K562 (cell line): ENCODE data around the gene ROM1. TPM values are rescaled to one million over a fixed set of nuclear protein-coding genes. Genes with fewer than 3 reads are reported as not detected.
A peak's percentile ranks its signal among the peaks of the same experiment; 100 is the strongest.

Experiments
- BRD4 ChIP-seq: fragments of 200-600 bp; sonication (generic); IDR thresholded peaks from 2 replicates; pipeline ENCODE4 v1.6.1; 2017; ENCODE audit warnings: inconsistent platforms
- DPF2 ChIP-seq: fragments of 450-650 bp; IDR thresholded peaks from 2 replicates; pipeline ENCODE4 v1.6.1; 2016
- E2F6 ChIP-seq, 2 experiments: IDR thresholded peaks; 2 replicates each; pipeline ENCODE4 v1.6.1; 2011; ENCODE audit warnings: borderline replicate concordance in 1 of 2, control low read depth in 1 of 2, low read depth in 1 of 2, low read length in 1 of 2, mild to moderate bottlenecking in 1 of 2, mixed read lengths in 1 of 2, moderate library complexity in 1 of 2; ENCODE audit not compliant: insufficient read depth in 1 of 2, insufficient read length in 1 of 2, poor library complexity in 1 of 2, severe bottlenecking in 1 of 2; ENCODE audit errors: extremely low read depth in 1 of 2
- E2F8 ChIP-seq: fragments of 450-650 bp; IDR thresholded peaks from 2 replicates; pipeline ENCODE4 v1.7.1; 2018; ENCODE audit warnings: mild to moderate bottlenecking, low read depth; ENCODE audit not compliant: partially characterized antibody
- JUND ChIP-seq, 2 experiments: IDR thresholded peaks; 2 replicates in 1 of 2; 3 replicates in 1 of 2; pipeline ENCODE4 v1.6.1; 2011; ENCODE audit warnings: borderline replicate concordance in 2 of 2, low read depth in 2 of 2, low read length in 2 of 2, improper control_type of control experiment in 1 of 2, missing biosample characterization in 1 of 2, missing genetic modification characterization in 1 of 2, missing genetic modification reagents in 1 of 2
- MYNN ChIP-seq, 2 experiments: sonication (generic); formaldehyde crosslinking in 1 of 2; IDR thresholded peaks; 2 replicates each; pipeline versions ENCODE4 v1.5.0 to v1.6.1; 2016 to 2020; ENCODE audit warnings: antibody characterized with exemption in 1 of 2, missing genetic modification reagents in 1 of 2
- POLR3A ChIP-seq: IDR thresholded peaks from 2 replicates; pipeline ENCODE4 v1.6.1; 2011; ENCODE audit warnings: borderline replicate concordance, mild to moderate bottlenecking, moderate library complexity; ENCODE audit not compliant: insufficient read length, insufficient read depth; ENCODE audit errors: extremely low read depth
- RB1 ChIP-seq: fragments of 450-650 bp; IDR thresholded peaks from 2 replicates; pipeline ENCODE4 v1.6.1; 2017; ENCODE audit warnings: low read depth, mild to moderate bottlenecking
- RCOR1 ChIP-seq, 2 experiments: IDR thresholded peaks; 2 replicates each; pipeline ENCODE4 v1.6.1; 2012; ENCODE audit warnings: low read depth in 2 of 2, low read length in 2 of 2, borderline replicate concordance in 1 of 2, improper control_type of control experiment in 1 of 2
- SIN3A ChIP-seq, 2 experiments: fragments of 150-350 bp in 1 of 2; IDR thresholded peaks; 2 replicates each; pipeline ENCODE4 v1.6.1; 2011 to 2016; ENCODE audit warnings: borderline replicate concordance in 2 of 2, low read depth in 2 of 2, low read length in 2 of 2, mild to moderate bottlenecking in 2 of 2, moderate library complexity in 2 of 2; ENCODE audit not compliant: control insufficient read depth in 1 of 2
- SIN3B ChIP-seq: fragments of 450-650 bp; IDR thresholded peaks from 2 replicates; pipeline ENCODE4 v1.6.1; 2017; ENCODE audit warnings: low read depth, mild to moderate bottlenecking, moderate library complexity
- SP1 ChIP-seq: sonication (generic); formaldehyde crosslinking; IDR thresholded peaks from 2 replicates; pipeline ENCODE4 v1.8.1; 2022; ENCODE audit warnings: mild to moderate bottlenecking, missing genetic modification reagents
- USF1 ChIP-seq: sonication (generic); formaldehyde crosslinking; IDR thresholded peaks from 2 replicates; pipeline ENCODE4 v1.9.0; 2022; ENCODE audit warnings: mild to moderate bottlenecking, missing genetic modification reagents
- VEZF1 ChIP-seq: fragments of 200-800 bp; sonication (Bioruptor generic); IDR thresholded peaks from 2 replicates; pipeline ENCODE4 v1.6.1; 2017; ENCODE audit warnings: missing genetic modification characterization, missing compliant biosample characterization
- YY1 ChIP-seq, 3 experiments: IDR thresholded peaks; 2 replicates each; pipeline ENCODE4 v1.6.1; 2011; ENCODE audit warnings: low read length in 2 of 3, mild to moderate bottlenecking in 2 of 3, moderate library complexity in 2 of 3, borderline replicate concordance in 1 of 3, control low read depth in 1 of 3, low read depth in 1 of 3; ENCODE audit not compliant: insufficient read depth in 3 of 3, insufficient replicate concordance in 2 of 3, control insufficient read depth in 1 of 3, insufficient read length in 1 of 3; ENCODE audit errors: extremely low read depth in 1 of 3
- ZBTB7A ChIP-seq: IDR thresholded peaks from 2 replicates; pipeline ENCODE4 v1.6.1; 2011; ENCODE audit warnings: low read depth, mild to moderate bottlenecking, low read length, moderate library complexity, borderline replicate concordance; ENCODE audit not compliant: control insufficient read depth
- ZNF253 ChIP-seq: fragments of 250-450 bp; sonication (Bioruptor Pico); conservative IDR thresholded peaks from 2 replicates; pipeline ENCODE4 v1.6.1; 2021; ENCODE audit warnings: mild to moderate bottlenecking
- polyA plus RNA-seq, 8 experiments: library from polyadenylated mRNA; depleted of rRNA in 4 of 8; stranded (reverse) in 5 of 8; unstranded in 3 of 8; fragments of >200 nt; fragmentation: Nextera tagmentation in 2 of 8; fragmentation: Illumina TruSeq in 1 of 8; extraction: Ambion mirVana in 2 of 8; extraction: Trizol in 1 of 8; gene quantifications; 2 replicates each; pipeline versions ENCODE4 v1.2.1 to v1.2.3, GENCODE V29; 2011 to 2014; ENCODE audit warnings: inconsistent platforms in 1 of 8, missing spikeins in 1 of 8
- total RNA-seq, 7 experiments: library from RNA; depleted of rRNA in 6 of 7; stranded (reverse); fragments of >200 nt in 6 of 7; fragmentation: Illumina TruSeq in 2 of 7; extraction: Trizol in 2 of 7; gene quantifications; 2 replicates each; pipeline versions ENCODE4 v1.2.1 to v1.2.3, GENCODE V29; 2011 to 2021; ENCODE audit warnings: low replicate concordance in 1 of 7

The ROM1 gene
- total and polyA plus RNA-seq, 9 of the 15 experiments (the other 6 are each of a cell fraction or from before 2014, with no cell fraction given), result 0.75 to 4.0 (median 2.6) TPM

GRCh38 chr11:62593434-62594044 lies 19.5 kb upstream of the ROM1 start (continued):
- TF ChIP-seq BRD4 (no peak), RCOR1 (IDR thresholded peaks at IDR 0.05; ENCODE audit: borderline replicate concordance in 1 of 2, low read depth in 2 of 2, low read length in 2 of 2) (peak in 1 of 2 experiments; percentile 48; a peak in 1 of 4 replicates), E2F6 (IDR thresholded peaks at IDR 0.05; ENCODE audit: borderline replicate concordance in 1 of 2, extremely low read depth in 1 of 2, insufficient read depth in 1 of 2, insufficient read length in 1 of 2, low read depth in 1 of 2, low read length in 1 of 2, poor library complexity in 1 of 2, severe bottlenecking in 1 of 2) (peak in 1 of 2 experiments; percentile 16), VEZF1 (CRISPR knock-in tag) (peak; percentile 46; the same call in 1 of the 2 replicates), SIN3B (0 out of 2 replicates have a peak, but pooled peaks have one; percentile 11), SP1 (0 out of 2 replicates have a peak, but pooled peaks have one; percentile 22), POLR3A (no peak), RB1 (peak; percentile 37; the same call in 1 of the 2 replicates), USF1 (CRISPR knock-in tag) (peak; percentile 27; the same call in 1 of the 2 replicates), JUND (IDR thresholded peaks at IDR 0.05; ENCODE audit: borderline replicate concordance, low read depth, low read length) (peak; percentile 53), JUND (tag; IDR thresholded peaks at IDR 0.05; ENCODE audit: borderline replicate concordance, low read depth, low read length) (no peak), YY1 (IDR thresholded peaks at IDR 0.05; ENCODE audit: borderline replicate concordance in 1 of 3, control insufficient read depth in 1 of 3, extremely low read depth in 1 of 3, insufficient read depth in 3 of 3, insufficient read length in 1 of 3, insufficient replicate concordance in 2 of 3, low read depth in 1 of 3, low read length in 2 of 3) (peak in 2 of 3 experiments; percentile 66 to 85), ZNF253 (CRISPR knock-in tag) (no peak), E2F8 (peak; percentile 18), DPF2 (no peak), SIN3A (IDR thresholded peaks at IDR 0.05; ENCODE audit: borderline replicate concordance in 2 of 2, control insufficient read depth in 1 of 2, low read depth in 2 of 2, low read length in 2 of 2) (0 out of 4 replicates have a peak, but pooled peaks of 1 of the 2 experiments have one; percentile 35), MYNN (IDR thresholded peaks at IDR 0.05) (peak; percentile 69), MYNN (CRISPR knock-in tag; IDR thresholded peaks at IDR 0.05) (no peak), ZBTB7A (no peak)
